Transverse colon (tissue), 3 donors: ENCODE results near the gene IL26.

Experiments
- CTCF ChIP-seq, 5 experiments: fragments of 200-600 bp in 3 of 5; fragments of 450-650 bp in 2 of 5; sonication (generic) in 3 of 5; IDR thresholded peaks; 1 replicate in 2 of 5; 2 replicates in 3 of 5; pipeline ENCODE4 v1.5.1; 2016 to 2017; ENCODE audit warnings: antibody characterized with exemption in 5 of 5, inconsistent platforms in 3 of 5, mild to moderate bottlenecking in 2 of 5, moderate library complexity in 1 of 5
- POLR2A ChIP-seq: fragments of 450-650 bp; IDR thresholded peaks from one replicate; pipeline ENCODE4 v1.6.1; 2016; ENCODE audit warnings: antibody characterized with exemption, mild to moderate bottlenecking, moderate library complexity

- no peak for TF ChIP-seq CTCF (IDR thresholded peaks at IDR 0.05)
- TF ChIP-seq POLR2A = no peak
Measured at GRCh38 chr12:68176257-68176656, 49.4 kb downstream of the IL26 start.
